Stimulated activated CD4-positive, alpha-beta T cell treated with anti-CD3 and anti-CD28 coated beads, Interleukin-2, amount 100 ng/mL, for 4 hours (primary cell): Measurements from ENCODE around the gene SLC34A3.

Source experiments
- DNase-seq: peaks from one replicate; pipeline ENCODE4 v3.0.0-alpha.2; 2020; ENCODE audit warnings: low read depth

The SLC34A3 gene

DNA sequence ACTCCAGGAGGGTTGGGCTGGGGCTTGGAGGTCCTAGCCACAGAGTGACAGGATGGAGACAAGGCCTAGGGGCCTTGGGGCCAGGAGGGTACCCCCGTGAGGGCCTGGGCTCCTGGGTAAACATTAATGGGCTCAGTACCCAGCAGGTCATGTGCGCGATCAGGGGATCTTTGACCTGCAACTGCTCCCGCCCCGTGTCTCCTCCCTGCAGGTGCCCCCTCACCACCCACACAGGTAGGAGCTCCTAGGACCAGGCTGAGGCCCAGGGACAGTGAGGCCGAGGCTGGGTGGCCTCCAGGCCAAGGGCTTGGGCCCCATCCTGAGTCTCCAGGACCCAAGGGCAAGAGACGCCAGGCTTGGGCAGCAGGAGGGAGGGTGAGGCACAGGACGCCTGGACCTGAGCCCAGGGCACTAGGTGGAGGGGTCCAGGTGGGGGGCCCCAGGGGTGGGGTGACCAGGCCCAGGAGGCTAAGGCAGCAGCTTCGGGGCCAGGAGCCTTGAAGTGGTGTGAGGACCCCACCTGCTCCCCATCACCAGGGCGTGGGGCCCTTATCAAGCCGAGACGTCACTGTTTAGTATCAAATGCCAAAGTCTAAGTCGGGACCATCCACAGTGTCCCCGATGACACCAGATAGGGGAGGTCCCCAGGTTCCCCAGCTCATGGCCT lies at the start of gene SLC34A3:
SLC34A3 (plus strand) TSS at position 197 of the 667 bp plus-strand sequence. CDS start 802 bp downstream, outside the sequence.
- no peak for DNase-seq

DNA sequence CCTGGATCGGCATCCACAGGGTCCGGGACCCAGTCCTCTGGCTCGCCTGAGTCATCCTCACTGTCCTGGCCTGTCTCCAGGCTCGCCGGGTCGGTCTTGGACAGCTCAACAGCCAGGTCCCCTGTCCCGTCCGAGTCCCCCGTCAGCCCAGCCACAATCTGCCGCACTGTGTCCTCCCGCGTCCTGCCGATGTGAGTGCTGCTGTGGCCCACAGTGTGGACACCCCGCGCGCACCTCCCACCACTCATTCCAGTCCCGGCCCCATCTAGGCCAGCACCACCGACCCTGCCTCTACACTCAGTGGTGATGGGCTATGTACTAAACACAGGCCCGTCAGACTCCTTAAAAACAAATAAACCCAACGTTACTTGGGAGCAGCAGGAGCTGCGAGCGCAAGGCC lies 49.0 kb upstream of the SLC34A3 start:
- DNase-seq, result no peak

DNA sequence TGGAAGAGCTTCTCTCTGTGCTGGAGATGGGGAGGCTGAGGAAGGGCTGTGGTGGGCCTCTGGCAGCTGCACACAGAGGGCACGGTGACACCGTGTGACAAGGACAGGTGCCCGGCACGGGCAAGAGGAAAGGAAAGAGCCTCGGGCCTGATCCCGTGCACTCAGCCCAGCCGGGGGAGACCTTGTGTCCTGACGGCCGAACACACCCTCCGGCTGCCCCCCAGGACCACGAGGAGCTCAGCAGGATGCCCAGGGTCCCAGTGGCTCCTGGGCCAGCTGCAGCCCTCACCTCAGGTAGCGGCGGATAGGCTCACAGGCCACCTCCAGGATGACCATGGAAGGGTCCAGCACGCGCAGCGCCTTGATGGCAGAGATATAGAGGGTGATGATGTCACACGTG lies 47.9 kb upstream of the SLC34A3 start:
- DNase-seq, result no peak

DNA sequence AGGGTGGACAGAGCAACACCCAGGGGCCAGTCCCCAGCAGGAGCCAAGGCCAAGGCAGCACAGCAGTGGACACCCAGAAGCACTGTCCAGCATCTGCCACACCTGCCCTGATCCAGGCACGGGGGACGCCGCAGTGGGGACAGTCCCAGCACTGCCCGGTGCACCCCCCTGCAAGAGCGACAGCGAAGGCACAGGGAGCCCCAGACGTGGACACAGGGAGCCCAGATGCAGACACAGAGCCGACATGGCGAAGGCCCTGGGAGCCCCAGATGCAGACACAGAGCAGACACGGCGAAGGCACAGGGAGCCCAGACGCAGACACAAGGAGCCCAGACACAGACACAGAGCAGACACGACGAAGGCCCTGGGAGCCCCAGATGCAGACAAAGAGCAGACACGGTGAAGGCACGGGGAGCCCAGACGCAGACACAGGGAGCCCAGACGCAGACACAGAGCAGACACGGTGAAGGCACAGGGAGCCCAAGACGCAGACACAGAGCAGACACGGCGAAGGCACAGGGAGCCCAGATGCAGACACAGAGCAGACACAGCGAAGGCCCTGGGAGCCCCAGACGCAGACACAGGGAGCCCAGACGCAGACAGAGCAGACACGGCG lies 46.6 kb upstream of the SLC34A3 start:
- DNase-seq, result no peak

DNA sequence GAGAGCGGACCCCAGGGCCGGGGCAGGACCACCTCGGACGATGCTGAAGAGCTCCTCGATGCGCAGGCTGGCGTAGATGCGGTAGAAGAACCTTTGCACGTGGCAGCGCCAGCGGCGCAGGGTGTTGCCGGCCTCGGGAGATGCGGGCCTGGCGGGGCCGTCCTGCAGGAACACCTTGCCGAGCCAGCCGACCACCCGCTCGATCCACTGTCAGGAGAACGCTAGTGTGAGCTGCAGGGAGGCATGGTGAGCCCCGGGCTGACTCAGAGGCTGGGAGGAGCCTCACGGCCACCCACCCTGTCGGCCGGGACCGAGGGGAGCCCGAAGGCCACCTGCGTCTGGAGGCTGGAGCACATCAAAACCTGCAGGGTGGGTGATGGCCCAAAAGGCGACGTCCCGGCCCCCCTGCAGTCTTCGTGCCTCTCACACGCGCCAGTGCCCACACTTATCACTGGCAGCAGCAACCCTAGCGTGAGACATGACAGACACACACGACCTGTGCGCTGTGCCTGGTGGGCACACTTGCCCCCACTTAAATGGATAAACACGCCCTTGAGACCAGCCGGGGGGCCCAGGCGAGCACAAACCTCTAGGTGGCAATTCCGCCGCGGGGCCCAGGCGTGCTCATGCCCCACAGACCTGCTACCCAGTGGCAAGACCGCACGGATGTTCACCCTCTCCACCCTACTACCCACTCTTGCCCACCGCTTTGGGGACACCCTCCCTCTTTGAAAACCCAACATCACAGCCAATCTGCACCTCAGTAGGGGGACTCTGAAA lies 45.6 kb upstream of the SLC34A3 start:
- no peak for DNase-seq

DNA sequence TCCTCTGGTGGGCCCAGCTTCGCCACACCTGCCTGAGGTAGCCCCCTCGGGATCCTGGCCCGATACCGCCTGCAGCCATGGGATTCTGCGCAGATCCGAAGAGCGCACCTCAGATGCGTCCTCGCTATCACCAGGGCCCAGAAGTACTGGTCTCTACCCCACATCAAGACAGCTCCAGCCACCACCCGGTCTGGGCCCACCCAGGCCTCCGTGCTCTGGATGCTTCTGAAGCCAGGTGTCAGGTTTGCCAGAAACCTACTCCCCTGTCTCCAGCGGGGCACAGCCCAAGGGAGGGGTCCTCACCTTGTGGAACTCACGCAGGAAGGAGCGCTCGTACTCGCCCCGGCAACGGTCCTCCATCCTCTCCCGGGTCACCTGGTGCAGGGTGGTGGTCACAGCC lies 44.8 kb upstream of the SLC34A3 start:
- no peak for DNase-seq

DNA sequence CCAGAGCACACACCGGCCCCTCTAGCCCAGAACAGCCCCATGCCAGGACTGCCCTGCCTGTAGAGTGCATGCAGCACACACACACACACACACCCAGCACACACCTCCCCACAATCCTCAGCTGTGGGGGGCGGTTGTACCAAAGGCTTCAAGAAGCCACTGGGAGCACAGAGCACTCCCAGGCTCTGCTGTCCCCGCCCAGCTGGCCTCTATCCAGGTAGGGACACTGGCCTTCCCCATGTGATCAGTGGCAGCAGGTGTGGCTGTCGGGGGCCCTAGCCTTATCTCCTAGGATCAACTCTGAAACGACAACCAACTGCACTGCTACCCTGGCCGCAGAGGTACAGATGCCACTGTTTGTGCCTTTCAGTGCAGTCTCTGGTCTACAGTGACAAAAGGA lies 44.3 kb upstream of the SLC34A3 start:
- no peak for DNase-seq

DNA sequence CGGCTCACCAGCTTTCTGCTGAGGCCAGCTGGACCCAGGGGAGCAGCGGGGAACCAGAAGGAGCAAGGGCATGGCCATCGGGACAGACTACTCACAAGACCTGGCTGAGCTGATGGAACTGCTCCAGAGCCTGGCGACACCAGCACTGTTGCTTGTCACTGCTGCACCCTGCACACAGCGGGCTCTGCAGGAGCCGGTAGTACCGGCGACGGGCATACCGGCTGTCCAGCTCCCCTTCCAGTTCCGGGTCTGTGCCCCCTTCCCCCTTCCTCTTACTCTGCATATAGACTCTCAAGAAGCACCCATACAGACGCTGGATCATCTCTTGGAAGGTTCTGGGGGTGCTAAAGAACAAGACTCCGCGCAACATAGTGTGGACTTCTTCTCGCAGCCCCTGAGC lies 43.3 kb upstream of the SLC34A3 start:
- DNase-seq, result no peak

DNA sequence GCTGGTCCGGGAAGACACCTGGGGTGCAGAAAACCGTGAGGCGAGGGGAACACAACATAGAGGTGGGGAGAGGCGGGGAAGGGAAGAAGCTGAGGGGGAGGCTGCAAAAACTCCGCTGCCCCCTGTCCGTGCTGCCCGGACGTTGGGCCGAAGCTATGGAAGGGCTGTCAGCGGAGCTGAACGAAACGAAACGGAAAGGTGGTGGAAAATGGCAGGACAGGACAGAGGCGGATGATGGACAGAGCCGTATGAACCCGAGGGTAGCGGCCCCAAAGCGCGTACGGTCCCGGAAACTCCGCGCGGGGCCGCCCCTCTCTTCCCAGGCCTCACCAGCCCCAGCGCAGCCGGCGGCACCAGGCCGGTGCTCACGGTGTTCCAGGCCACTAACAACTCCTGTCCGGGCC lies 42.6 kb upstream of the SLC34A3 start:
- no peak for DNase-seq

DNA sequence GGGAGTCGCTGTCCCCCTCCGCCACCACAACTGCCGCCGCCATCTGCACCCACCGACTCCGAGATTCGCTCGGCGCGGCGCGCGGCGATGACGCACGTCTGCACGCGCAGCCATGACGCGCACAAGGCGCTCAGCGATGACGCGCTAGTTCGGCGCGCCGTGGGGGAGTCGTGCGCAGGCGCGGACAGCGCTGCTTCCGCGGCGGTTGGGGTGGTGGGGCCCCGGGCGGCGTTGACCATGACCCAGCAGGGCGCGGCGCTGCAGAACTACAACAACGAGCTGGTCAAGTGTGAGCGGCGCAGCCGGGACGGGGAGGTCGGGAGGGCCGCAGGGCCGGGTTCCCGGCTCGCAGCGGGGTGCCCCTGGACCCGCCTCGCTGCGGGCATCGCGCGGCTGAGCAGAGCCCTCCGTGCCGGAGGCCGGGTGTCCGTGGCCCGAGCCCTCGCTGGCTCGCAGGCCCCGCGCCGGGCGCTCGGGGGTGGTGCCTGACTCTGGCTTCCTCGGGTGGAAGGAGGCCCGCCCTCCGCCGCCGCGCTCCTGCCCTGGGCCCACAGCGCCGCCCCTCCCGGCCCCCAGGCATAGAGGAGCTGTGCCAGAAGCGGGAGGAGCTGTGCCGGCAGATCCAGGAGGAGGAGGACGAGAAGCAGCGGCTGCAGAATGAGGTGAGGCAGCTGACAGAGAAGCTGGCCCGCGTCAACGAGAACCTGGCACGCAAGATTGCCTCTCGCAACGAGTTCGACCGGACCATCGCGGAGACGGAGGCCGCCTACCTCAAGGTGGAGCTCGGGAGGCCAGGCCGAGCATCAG lies 42.0 kb upstream of the SLC34A3 start, which contains the start of the genes ANAPC2 and SSNA1:
ANAPC2 (minus strand) TSS at position 71 of the 807 bp plus-strand sequence; CDS start at position 43, 28 bp downstream.
SSNA1 (plus strand) TSS at position 187 of the 807 bp plus-strand sequence; CDS start at position 238, 51 bp downstream.
- peak; percentile 86 for DNase-seq

DNA sequence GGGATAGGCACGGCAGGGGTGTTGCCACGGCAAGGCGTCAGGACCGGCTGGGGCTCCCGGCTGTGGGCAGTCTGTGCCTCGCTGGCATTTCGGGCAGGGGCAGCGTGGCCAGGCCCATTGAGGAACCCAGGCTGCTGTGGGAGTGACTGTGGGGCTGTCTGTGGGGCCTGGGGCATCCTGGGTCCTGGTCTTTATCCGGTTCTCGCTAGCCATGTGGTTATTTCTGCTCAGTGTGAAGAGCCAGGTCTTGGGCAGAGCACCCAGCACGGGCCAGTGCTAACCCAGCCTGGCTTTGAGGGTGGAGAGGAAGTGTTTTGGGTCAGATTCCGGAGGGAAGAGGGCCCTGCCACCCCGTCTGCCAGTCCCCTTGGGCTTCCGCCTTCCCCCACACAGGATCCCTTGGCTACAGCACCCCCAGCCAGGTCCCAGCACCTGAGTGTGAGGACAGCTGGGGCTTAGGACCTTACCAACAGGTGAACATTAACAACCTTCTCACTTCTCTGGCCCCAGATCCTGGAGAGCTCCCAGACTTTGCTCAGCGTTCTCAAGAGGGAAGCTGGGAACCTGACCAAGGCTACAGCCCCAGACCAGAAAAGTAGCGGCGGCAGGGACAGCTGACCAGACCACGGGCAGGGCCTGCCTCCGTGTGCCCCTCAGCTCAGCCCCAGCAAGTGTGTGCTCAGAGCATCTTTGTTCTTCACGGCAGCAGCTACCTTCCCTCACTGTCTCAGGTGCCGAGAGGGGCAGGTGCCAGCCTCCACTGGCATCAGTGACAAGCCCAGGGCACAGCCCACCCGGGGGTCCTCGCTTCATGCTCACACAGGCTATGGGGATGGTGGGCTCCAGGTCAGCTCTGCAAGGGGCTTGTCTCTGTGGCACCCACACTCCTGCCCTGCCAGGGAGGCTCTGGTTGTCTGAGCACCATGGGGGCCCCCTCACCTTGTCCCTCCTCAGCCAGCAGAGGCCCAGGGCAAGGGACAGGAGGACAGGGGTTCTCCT lies 41.1 kb upstream of the SLC34A3 start:
- DNase-seq, result no peak

DNA sequence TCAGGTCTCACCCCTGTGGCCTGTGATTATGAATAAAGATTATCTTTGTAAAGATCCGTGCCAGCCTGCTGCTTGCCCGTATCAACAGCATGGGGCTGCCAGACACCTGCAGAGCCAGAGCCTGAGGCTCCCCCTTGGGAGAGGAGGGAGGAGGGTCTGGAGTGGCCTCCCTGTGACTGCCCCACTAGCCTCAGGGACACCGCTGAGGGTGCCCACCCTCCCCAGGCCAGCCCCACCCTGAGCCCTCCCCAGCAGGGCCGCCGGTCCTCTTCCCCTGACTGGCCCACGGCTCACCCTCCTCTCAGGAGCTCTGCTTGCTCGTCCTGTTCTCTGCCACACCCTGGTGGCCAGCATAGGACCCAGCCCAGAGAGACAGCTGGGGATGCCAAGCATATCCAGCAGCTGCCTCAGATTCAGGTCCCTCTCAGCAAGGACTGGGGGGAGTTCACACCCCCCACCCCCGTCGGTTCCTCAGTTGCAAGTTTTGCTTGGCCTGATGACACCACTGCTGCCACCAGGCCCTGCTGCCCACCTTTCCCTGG lies 40.3 kb upstream of the SLC34A3 start:
- DNase-seq, result no peak

DNA sequence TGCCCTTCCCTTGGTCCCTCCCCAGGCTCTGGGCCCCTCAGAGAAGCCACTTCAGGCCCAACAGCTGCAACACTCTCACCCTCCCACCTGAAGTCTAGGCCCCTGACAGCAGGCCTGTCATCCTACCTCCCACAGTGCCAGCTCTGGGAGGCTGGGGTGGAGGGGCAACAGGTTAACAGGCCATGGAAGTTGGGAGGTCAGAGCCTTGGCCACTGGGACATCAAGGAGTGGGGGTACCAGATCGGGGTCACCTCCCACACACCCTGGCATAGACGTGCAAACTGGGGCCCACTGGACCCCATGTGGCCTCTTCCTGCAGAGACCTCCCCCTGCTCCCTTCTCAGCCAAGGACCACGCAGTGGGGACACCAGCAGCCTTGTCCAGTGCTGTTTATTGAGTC lies 39.5 kb upstream of the SLC34A3 start:
- no peak for DNase-seq

DNA sequence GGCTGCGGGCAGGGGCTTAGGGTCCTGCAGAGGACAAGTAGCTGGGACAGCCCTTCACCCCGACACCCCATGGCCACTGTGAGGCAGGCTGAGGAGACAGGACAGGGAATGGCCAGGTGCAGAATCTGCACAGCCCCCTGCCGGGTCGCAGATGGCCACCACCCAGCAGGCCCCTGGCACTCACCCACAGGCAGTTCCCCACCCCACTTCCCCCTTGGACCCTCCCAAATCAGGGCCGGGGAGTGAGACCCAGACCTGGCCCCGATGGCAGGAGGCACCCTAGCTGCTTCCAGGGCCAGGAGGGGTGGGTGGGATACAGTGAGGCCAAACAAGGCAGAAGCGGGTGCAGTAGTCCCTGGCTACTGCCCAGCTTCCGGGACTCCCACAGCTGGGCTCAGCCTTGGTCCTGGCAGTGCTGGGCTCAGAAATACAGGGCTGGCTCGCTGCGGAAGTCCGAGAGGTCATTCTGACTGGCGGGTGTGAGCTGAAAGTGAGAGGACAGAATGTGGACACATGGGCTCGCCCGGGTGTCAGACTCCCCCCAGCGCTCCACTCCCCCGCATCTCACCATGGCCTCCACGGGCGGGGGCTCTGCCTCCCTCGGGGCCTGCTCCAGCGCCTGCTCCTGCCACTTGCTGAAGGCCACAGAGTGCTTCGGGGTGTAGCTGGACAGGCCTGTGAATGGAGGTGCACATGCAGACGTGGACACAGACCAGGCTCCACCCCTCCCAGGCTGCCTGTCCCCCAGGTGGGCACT lies 38.8 kb upstream of the SLC34A3 start:
- DNase-seq, result no peak

DNA sequence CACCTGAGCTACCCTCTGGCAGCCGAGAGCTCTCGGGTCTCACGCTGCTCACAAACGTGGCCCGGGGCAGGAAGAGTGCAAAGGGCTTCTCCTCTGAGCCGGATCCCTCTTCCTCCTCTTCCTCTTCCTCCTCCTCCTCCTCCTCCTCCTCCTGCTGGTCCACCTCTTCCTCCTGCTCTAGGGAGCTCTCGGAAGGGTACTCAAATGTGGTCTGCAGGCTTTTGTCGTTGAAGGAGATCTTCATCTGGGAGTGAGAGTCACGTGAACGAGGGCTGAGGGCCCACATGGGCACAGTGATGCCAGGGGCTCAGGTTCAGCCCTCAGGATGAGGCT lies 38.3 kb upstream of the SLC34A3 start:
- no peak for DNase-seq

DNA sequence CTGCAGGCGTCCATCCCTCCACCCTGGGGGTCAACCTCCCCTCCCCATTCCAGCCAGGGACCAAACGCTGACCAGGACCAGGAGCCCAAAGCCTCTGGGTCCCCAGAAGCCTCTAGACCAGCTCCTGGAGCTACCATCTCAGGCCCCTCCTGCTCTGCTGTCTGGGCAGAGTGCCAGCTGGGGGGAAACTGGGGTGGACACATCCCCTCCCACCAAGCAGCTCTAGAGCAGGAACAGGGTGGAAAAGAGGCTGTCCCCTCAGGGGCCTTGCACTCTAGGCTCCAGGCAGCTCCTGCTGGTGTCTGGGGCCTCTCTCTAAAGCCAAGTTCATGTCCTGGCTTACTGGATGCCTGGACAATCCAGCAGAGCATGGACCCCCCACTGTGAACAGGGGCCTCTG lies 37.8 kb upstream of the SLC34A3 start:
- no peak for DNase-seq

DNA sequence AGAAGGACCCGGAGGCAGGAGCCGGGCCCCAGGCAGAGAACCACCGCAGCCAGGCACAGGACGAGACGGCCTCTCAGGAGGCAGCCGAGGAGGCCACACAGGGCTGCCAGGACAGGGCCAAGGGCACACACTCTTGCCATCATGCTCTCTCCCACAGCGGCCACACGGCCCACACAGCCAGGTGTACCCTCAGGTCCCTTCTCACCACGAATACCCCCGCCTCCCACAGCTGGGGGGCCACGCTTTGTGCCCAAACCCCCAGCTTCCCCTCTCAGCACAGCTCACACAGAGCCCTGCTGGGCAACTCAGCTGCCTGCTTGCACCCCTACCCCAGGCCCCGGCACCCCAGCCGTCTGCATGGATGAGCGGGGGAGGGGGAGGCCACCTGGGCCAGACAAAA lies 36.9 kb upstream of the SLC34A3 start:
- DNase-seq, result no peak

DNA sequence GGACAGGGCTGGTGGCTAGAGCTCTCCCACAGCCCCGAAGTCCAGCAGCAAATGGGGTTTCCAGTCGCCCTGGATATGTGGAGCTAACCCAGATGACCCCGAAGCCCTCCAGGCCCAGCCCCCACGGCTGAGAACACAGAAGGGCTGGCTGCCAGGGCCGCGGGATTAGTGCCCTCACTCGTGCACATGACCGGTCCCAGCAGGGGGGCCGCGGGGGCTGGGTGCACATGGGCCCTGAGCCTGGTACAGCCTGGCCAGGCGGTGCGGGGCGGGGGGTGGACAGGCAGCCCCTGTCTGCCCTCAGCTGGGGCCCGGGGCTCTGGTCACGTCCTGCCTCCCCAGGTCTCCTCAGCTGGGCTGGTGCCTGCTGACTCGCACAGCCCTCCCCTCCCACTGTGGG lies 36.3 kb upstream of the SLC34A3 start:
- DNase-seq, result no peak

DNA sequence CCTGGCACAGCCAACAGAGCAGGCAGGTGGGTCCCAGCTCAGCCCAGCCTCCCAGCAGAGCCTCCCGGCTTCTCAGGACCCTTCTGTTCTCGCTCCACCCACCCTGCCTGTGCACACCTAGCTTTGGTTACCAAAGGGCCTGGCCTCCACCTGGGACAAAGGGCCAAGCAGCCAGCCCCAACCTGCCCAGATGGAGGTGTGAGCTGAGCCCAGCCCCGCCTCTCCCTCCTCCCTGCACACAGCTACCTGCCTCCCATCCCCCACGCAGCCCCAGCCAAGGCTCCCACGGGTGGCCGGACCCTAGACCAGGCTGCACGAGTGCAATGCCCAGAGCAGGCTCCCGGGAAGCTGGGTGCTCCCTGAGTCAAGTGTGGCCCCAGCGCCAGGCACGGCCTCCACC lies 35.8 kb upstream of the SLC34A3 start:
- DNase-seq, result no peak
